WTC11 (cell line): Measurements from ENCODE around the gene KAT6B. TPM values are rescaled to one million over a fixed set of nuclear protein-coding genes. Genes with fewer than 3 reads are reported as not detected.

Experiments used
- ATAC-seq: fragments of 200-7000 bp; cut with Tn5 transposase; 2 replicates; pipeline ENCODE4 v1.10.0; 2021; ENCODE audit warnings: mild to moderate bottlenecking, moderate library complexity
- CTCF ChIA-PET: fragments of 300-600 bp; sonication (Branson Sonifier 250); formaldehyde crosslinking; loops from one replicate; lab custom pipeline; 2021; ENCODE audit warnings: antibody characterized with exemption; lab: Charles Lee
- POLR2A ChIA-PET: fragments of 350-600 bp; sonication (Branson Sonifier 250); formaldehyde crosslinking; loops from one replicate; lab custom pipeline; 2021; ENCODE audit warnings: antibody characterized with exemption; lab: Charles Lee
- DNase-seq: peaks from one replicate; pipeline ENCODE4 v3.0.0; 2021; ENCODE audit warnings: low spot score
- H3K27ac Mint-ChIP-seq: 2 replicates; pipeline ENCODE4 v1.8.0; 2021; ENCODE audit warnings: mixed read lengths
- H3K27me3 Mint-ChIP-seq: 2 replicates; pipeline ENCODE4 v1.8.0; 2021; ENCODE audit warnings: low read depth, mild to moderate bottlenecking, moderate library complexity, mixed read lengths
- H3K36me3 Mint-ChIP-seq: 2 replicates; pipeline ENCODE4 v1.8.0; 2021; ENCODE audit warnings: mixed read lengths
- H3K4me1 Mint-ChIP-seq: 2 replicates; pipeline ENCODE4 v1.8.0; 2022; ENCODE audit warnings: mixed read lengths
- H3K4me3 Mint-ChIP-seq: 2 replicates; pipeline ENCODE4 v1.8.0; 2021; ENCODE audit warnings: mild to moderate bottlenecking, moderate library complexity, mixed read lengths
- H3K9me3 Mint-ChIP-seq: 2 replicates; pipeline ENCODE4 v1.8.0; 2021; ENCODE audit warnings: mixed read lengths
- ATF1 ChIP-seq: sonication (generic); formaldehyde crosslinking; IDR thresholded peaks from 2 replicates; pipeline ENCODE4 v1.8.1; 2023; ENCODE audit warnings: mild to moderate bottlenecking, moderate library complexity, missing genetic modification reagents
- E2F1 ChIP-seq: sonication (generic); formaldehyde crosslinking; IDR thresholded peaks from 2 replicates; pipeline ENCODE4 v1.8.0; 2022; ENCODE audit warnings: mild to moderate bottlenecking, missing genetic modification reagents
- ESRRA ChIP-seq: sonication (generic); formaldehyde crosslinking; IDR thresholded peaks from 2 replicates; pipeline ENCODE4 v1.8.1; 2022; ENCODE audit warnings: mild to moderate bottlenecking, missing genetic modification reagents, borderline replicate concordance
- FOXJ3 ChIP-seq: sonication (generic); formaldehyde crosslinking; IDR thresholded peaks from 2 replicates; pipeline ENCODE4 v1.9.0; 2021; ENCODE audit warnings: missing genetic modification reagents, mild to moderate bottlenecking, borderline replicate concordance
- FOXP4 ChIP-seq: sonication (generic); formaldehyde crosslinking; IDR thresholded peaks from 2 replicates; pipeline ENCODE4 v1.8.0; 2022; ENCODE audit warnings: mild to moderate bottlenecking, missing genetic modification reagents
- GTF2I ChIP-seq: fragments of 250-450 bp; sonication (Bioruptor Pico); conservative IDR thresholded peaks from 2 replicates; pipeline ENCODE4 v1.4.0; 2021; ENCODE audit warnings: mild to moderate bottlenecking
- HMGA2 ChIP-seq: fragments of 250-450 bp; sonication (Bioruptor Pico); IDR thresholded peaks from 2 replicates; pipeline ENCODE4 v1.4.0; 2021; ENCODE audit warnings: mild to moderate bottlenecking, moderate library complexity
- MAX ChIP-seq: sonication (generic); formaldehyde crosslinking; IDR thresholded peaks from 2 replicates; pipeline ENCODE4 v1.8.0; 2022; ENCODE audit warnings: mild to moderate bottlenecking, missing genetic modification reagents
- NR3C1 ChIP-seq: sonication (generic); formaldehyde crosslinking; conservative IDR thresholded peaks from 2 replicates; pipeline ENCODE4 v1.8.1; 2023; ENCODE audit warnings: low read depth, mild to moderate bottlenecking, missing genetic modification reagents
- PREB ChIP-seq: sonication (generic); formaldehyde crosslinking; IDR thresholded peaks from 2 replicates; pipeline ENCODE4 v1.8.1; 2022; ENCODE audit warnings: mild to moderate bottlenecking, missing genetic modification reagents, moderate library complexity, borderline replicate concordance
- ZBTB43 ChIP-seq: sonication (generic); formaldehyde crosslinking; IDR thresholded peaks from 2 replicates; pipeline ENCODE4 v1.8.1; 2023; ENCODE audit warnings: mild to moderate bottlenecking, missing genetic modification reagents
- ZMAT4 ChIP-seq: fragments of 250-450 bp; sonication (Bioruptor Pico); IDR thresholded peaks from 2 replicates; pipeline ENCODE4 v1.9.0; 2021; ENCODE audit warnings: mild to moderate bottlenecking
- ZNF416 ChIP-seq: fragments of 250-450 bp; sonication (Bioruptor Pico); IDR thresholded peaks from 2 replicates; pipeline ENCODE4 v1.9.0; 2021; ENCODE audit warnings: mild to moderate bottlenecking, inconsistent platforms
- ZNF671 ChIP-seq: fragments of 250-450 bp; sonication (Bioruptor Pico); IDR thresholded peaks from 2 replicates; pipeline ENCODE4 v1.8.0; 2021; ENCODE audit warnings: mild to moderate bottlenecking
- total RNA-seq: library from RNA; stranded (reverse); gene quantifications from 3 replicates; pipeline ENCODE4 v1.2.3, GENCODE V29; 2021
- TF ChIP-seq, protein P1 (sequence below): sonication (generic); formaldehyde crosslinking; IDR thresholded peaks from 2 replicates; pipeline ENCODE4 v1.8.1; 2023; ENCODE audit warnings: mild to moderate bottlenecking, missing genetic modification reagents, borderline replicate concordance
- TF ChIP-seq, protein P2 (sequence below): fragments of 250-450 bp; sonication (Bioruptor Pico); IDR thresholded peaks from 2 replicates; pipeline ENCODE4 v1.8.0; 2021; ENCODE audit warnings: mild to moderate bottlenecking

KAT6B gene
- total RNA-seq, 1 experiment from 2014 or later = 18.5 TPM

GRCh38 chr10:75029857-75030256 is 203.5 kb downstream of the KAT6B start:
- ChIA-PET CTCF (interaction anchor here (1.1 kb wide), 1 partner anchor 70 kb away, joined by 3 read pairs; no protein-coding TSS in a partner anchor), POLR2A (interaction anchor here (1.1 kb wide), 1 partner anchor 215 kb away, joined by 3 read pairs; no protein-coding TSS in a partner anchor)
- no peak for DNase-seq
- H3K27ac Mint-ChIP-seq = no peak overlapping the region
- no peak for ATAC-seq
- no peaks in the 10 kb centered on the region for H3K27me3 Mint-ChIP-seq
- H3K4me1 Mint-ChIP-seq = peaks cover 3% of the 10 kb centered on the region; the same call in 1 of the 2 replicates
- H3K9me3 Mint-ChIP-seq = no peaks in the 10 kb centered on the region
- peaks cover 29% of the 10 kb centered on the region for H3K36me3 Mint-ChIP-seq
- no peak overlapping the region for H3K4me3 Mint-ChIP-seq
- no peak for TF ChIP-seq MAX (CRISPR knock-in tag)

DNA sequence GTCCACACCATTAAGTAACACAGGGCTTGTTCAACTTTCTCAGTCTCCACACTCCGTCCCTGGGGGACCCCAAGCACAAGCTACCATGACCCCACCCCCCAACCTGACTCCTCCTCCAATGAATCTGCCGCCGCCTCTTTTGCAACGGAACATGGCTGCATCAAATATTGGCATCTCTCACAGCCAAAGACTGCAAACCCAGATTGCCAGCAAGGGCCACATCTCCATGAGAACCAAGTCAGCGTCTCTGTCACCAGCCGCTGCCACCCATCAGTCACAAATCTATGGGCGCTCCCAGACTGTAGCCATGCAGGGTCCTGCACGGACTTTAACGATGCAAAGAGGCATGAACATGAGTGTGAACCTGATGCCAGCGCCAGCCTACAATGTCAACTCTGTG is 204.0 kb downstream of the KAT6B start:
- DNase-seq = no peak
- no peak overlapping the region for H3K4me3 Mint-ChIP-seq
- CTCF ChIA-PET = interaction anchor here (1.1 kb wide), 1 partner anchor 70 kb away, joined by 3 read pairs; no protein-coding TSS in a partner anchor
- H3K9me3 Mint-ChIP-seq = no peaks in the 10 kb centered on the region
- H3K27ac Mint-ChIP-seq = no peak overlapping the region
- POLR2A ChIA-PET = interaction anchor here (1.1 kb wide), 1 partner anchor 214 kb away, joined by 3 read pairs; no protein-coding TSS in a partner anchor
- peaks cover 24% of the 10 kb centered on the region for H3K36me3 Mint-ChIP-seq
- ATAC-seq = no peak
- H3K4me1 Mint-ChIP-seq = peaks cover 7% of the 10 kb centered on the region; the same call in 1 of the 2 replicates
- H3K27me3 Mint-ChIP-seq = no peaks in the 10 kb centered on the region
- TF ChIP-seq ZNF671 (CRISPR knock-in tag) (no peak), ESRRA (no peak), E2F1 (no peak), HMGA2 (CRISPR knock-in tag) (no peak), FOXJ3 (CRISPR knock-in tag) (no peak), FOXP4 (no peak), MAX (CRISPR knock-in tag) (no peak), PREB (no peak), ATF1 (CRISPR knock-in tag) (no peak), ZNF416 (CRISPR knock-in tag) (no peak), NR3C1 (no peak), GTF2I (CRISPR knock-in tag) (no peak), ZMAT4 (CRISPR knock-in tag) (no peak), ZBTB43 (CRISPR knock-in tag) (no peak)
- TF ChIP-seq, protein P1, sequence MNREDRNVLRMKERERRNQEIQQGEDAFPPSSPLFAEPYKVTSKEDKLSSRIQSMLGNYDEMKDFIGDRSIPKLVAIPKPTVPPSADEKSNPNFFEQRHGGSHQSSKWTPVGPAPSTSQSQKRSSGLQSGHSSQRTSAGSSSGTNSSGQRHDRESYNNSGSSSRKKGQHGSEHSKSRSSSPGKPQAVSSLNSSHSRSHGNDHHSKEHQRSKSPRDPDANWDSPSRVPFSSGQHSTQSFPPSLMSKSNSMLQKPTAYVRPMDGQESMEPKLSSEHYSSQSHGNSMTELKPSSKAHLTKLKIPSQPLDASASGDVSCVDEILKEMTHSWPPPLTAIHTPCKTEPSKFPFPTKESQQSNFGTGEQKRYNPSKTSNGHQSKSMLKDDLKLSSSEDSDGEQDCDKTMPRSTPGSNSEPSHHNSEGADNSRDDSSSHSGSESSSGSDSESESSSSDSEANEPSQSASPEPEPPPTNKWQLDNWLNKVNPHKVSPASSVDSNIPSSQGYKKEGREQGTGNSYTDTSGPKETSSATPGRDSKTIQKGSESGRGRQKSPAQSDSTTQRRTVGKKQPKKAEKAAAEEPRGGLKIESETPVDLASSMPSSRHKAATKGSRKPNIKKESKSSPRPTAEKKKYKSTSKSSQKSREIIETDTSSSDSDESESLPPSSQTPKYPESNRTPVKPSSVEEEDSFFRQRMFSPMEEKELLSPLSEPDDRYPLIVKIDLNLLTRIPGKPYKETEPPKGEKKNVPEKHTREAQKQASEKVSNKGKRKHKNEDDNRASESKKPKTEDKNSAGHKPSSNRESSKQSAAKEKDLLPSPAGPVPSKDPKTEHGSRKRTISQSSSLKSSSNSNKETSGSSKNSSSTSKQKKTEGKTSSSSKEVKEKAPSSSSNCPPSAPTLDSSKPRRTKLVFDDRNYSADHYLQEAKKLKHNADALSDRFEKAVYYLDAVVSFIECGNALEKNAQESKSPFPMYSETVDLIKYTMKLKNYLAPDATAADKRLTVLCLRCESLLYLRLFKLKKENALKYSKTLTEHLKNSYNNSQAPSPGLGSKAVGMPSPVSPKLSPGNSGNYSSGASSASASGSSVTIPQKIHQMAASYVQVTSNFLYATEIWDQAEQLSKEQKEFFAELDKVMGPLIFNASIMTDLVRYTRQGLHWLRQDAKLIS = no peak
- TF ChIP-seq, protein P2, sequence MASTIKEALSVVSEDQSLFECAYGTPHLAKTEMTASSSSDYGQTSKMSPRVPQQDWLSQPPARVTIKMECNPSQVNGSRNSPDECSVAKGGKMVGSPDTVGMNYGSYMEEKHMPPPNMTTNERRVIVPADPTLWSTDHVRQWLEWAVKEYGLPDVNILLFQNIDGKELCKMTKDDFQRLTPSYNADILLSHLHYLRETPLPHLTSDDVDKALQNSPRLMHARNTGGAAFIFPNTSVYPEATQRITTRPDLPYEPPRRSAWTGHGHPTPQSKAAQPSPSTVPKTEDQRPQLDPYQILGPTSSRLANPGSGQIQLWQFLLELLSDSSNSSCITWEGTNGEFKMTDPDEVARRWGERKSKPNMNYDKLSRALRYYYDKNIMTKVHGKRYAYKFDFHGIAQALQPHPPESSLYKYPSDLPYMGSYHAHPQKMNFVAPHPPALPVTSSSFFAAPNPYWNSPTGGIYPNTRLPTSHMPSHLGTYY = no peak
- TF ChIP-seq, all 79 proteins: peak for 0
